Fibroblast of lung (primary cell): Measurements from ENCODE around the gene C20orf141.

ENCODE experiments used
- EZH2 ChIP-seq: IDR thresholded peaks from 2 replicates; pipeline ENCODE4 v1.5.1; 2012; ENCODE audit warnings: low read length, control low read depth, mild to moderate bottlenecking; ENCODE audit errors: missing control alignments
- TF ChIP-seq, protein P1 (sequence below), 2 donors: IDR thresholded peaks in 1 of 2; conservative IDR thresholded peaks in 1 of 2; 1 replicate in 1 of 2; 2 replicates in 1 of 2; pipeline ENCODE4 v1.5.1; 2011 to 2012; ENCODE audit warnings: low read length in 2 of 2, control low read depth in 1 of 2, inconsistent platforms in 1 of 2, low read depth in 1 of 2, mild to moderate bottlenecking in 1 of 2

DNA sequence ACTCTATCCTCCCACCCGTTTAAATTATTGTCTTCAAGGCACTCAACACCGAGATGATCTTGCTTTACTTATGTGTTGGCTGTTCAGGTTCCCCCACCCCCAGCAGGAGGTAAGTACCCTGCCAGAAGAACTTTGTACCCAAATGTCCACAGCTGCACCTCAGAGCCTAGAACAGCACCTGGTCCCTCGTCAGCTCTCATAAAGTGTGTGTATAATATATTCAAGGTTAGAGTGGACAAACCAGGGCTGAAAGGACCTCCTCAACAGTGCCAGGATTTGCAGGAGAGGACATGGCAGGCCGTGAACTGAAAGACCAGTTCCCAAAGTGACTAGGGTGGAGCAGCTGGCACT is 8.5 kb upstream of the C20orf141 start:
- TF ChIP-seq, protein P1, sequence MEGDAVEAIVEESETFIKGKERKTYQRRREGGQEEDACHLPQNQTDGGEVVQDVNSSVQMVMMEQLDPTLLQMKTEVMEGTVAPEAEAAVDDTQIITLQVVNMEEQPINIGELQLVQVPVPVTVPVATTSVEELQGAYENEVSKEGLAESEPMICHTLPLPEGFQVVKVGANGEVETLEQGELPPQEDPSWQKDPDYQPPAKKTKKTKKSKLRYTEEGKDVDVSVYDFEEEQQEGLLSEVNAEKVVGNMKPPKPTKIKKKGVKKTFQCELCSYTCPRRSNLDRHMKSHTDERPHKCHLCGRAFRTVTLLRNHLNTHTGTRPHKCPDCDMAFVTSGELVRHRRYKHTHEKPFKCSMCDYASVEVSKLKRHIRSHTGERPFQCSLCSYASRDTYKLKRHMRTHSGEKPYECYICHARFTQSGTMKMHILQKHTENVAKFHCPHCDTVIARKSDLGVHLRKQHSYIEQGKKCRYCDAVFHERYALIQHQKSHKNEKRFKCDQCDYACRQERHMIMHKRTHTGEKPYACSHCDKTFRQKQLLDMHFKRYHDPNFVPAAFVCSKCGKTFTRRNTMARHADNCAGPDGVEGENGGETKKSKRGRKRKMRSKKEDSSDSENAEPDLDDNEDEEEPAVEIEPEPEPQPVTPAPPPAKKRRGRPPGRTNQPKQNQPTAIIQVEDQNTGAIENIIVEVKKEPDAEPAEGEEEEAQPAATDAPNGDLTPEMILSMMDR (conservative IDR thresholded peaks at IDR 0.05 in 1 of 2, IDR thresholded peaks at IDR 0.05 in 1 of 2; ENCODE audit: low read depth in 1 of 2, low read length in 2 of 2), result no peak
- TF ChIP-seq EZH2, result no peak
